HG03196 (cell line): ENCODE measurements around the gene DUSP19.
"Not testable (repeated sequence)": the region's sequence is repeated elsewhere in the genome, so short reads cannot be mapped to it uniquely, and the experiment has no call there.

Experiments
- ATAC-seq: cut with Tn5 transposase; IDR thresholded peaks from one replicate; pipeline ENCODE4 v1.9.1; 2021; ENCODE audit not compliant: unreplicated experiment

DUSP19 gene

GRCh38 chr2:183078464-183079138 is at the start of gene DUSP19:
Gene DUSP19, plus strand, starts transcription at chr2:183078747. Its CDS starts 187 bp downstream, at chr2:183078934.
- peak; percentile 94 for ATAC-seq

DNA sequence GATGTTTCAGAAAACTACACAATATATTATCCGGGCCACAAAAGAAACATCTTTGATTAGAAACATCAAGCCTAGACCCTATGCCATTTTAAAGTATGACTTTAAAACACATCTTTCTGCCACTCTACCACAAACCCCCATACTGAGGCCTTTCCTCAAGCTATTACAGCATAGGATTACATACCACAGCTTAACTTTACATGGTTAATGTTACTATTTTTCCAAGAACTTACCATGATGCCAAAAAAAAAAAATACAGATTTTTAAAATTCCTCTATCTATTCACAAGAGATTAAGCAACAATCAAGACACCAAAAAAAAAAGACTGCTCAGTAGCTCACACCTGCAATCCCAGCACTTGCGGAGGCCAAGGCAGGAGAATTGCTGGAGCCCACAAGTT is 49.3 kb upstream of the DUSP19 start:
- ATAC-seq = no peak

DNA sequence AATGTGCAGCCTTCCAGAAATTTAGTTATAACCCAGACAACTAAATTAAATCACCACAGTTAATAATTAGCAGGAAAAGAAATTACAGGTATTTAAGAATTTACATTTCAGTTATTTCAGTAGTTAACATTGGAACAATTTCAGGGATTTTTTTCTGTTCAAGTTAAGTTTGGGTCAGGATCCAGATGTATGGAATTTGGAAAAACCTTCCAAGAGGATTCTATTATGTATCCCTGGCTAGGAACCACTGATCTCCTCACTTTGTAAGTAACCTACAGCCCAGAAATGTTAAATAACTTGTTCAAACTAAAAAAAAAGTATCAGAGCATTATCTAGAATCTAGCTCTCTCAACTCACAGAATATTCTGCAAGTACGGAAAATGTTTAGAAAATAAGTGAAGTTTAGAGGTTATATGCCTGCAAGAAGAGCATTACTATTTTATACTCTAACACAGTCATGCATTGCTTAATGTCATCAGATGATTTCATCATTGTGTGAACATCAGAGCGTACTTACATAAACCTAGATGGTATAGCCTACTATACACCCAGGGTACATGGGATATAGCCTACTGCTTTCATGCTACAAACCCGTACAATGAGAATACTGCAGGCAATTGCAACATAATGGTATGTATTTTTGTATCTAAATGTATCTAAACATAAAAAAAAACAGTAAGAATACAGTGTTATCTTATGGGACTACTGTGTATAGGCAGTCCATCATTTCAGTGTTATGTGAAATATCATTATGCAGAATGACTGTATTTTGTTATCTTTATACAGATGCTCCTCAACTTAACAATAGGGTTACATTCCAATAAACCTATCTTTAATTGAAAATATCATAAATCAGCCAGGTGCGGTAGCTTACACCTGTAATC is 46.4 kb upstream of the DUSP19 start:
- ATAC-seq = no peak

- no peak for ATAC-seq
Observed at GRCh38 chr2:183033951-183034350, 44.6 kb upstream of the DUSP19 start.

DNA sequence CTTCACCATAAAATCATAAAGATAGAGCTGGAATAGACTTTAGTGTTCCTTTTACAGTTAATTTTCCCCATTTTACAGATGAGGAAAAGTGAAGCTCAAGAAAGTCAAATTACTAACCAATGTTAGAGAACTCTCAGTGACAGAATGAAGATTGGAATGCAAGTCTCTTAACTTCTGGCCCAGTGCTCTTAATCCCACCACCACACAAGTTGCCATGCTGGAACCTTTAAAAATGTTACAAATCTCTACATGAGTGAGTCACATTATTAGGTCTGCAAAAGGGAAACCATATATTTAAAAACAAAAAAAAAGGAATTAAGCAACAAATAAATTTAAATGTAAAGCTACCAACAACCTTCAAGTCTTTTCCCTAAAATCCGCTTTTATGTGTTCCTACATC is 43.7 kb upstream of the DUSP19 start:
- no peak for ATAC-seq

GRCh38 chr2:183035298-183035953 is 43.1 kb upstream of the DUSP19 start:
- no peak for ATAC-seq

DNA sequence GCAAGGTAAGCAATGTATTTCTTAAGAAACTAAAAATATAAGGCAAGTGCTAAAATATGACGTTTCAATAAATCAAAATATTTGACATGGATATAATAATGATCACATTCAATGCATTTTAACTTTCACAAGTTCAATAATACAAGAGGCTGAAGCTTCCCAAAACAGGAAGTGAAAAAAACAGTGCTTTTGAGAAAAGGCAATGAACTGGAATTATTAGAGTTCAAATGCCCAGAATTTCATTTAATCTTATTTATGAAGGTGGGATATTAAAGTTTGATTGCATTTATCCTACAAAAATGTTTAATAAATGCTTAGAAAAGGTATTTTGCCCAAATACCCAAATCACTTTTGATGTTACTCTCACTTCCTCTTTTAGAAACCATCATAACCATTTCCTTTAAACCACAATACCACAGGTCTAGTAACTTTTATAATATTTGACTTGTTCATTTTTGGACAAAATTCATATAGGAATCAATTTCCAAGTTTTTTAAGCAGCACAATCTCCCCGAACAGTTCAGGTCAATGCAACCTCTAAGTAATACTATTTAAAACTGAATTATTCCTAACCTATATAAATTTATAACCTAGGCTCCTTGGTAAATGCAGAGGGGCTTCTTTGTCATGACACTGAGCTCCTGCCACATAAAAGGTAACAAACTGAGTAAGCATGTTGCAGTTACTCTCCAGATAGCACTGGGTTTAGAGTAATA is 42.4 kb upstream of the DUSP19 start:
- peak; percentile 57 for ATAC-seq

DNA sequence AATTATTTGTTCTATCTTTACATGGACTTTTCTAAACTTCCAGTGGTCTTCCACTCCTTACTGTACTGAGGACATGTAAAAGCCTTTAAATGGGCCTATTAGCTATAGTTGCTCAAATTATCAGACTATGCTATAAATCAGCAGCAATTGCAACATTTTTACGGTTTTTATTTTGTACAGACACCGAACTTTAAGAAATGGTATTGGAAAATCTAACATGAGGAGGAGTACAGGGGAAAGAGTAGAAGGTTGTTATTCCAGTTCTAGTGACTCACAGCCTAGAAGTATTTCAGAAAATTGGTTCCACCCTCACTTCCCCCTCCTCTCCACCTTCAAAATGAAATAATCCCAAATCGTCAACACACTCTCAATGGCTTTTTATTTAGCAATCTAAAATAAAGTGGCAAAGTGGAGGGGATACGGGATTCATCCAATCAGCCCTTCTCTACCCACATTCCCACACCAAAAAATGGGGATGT is 41.4 kb upstream of the DUSP19 start:
- no peak for ATAC-seq

- peak; percentile 30 for ATAC-seq
Observed at GRCh38 chr2:183037553-183038340, 40.8 kb upstream of the DUSP19 start.

DNA sequence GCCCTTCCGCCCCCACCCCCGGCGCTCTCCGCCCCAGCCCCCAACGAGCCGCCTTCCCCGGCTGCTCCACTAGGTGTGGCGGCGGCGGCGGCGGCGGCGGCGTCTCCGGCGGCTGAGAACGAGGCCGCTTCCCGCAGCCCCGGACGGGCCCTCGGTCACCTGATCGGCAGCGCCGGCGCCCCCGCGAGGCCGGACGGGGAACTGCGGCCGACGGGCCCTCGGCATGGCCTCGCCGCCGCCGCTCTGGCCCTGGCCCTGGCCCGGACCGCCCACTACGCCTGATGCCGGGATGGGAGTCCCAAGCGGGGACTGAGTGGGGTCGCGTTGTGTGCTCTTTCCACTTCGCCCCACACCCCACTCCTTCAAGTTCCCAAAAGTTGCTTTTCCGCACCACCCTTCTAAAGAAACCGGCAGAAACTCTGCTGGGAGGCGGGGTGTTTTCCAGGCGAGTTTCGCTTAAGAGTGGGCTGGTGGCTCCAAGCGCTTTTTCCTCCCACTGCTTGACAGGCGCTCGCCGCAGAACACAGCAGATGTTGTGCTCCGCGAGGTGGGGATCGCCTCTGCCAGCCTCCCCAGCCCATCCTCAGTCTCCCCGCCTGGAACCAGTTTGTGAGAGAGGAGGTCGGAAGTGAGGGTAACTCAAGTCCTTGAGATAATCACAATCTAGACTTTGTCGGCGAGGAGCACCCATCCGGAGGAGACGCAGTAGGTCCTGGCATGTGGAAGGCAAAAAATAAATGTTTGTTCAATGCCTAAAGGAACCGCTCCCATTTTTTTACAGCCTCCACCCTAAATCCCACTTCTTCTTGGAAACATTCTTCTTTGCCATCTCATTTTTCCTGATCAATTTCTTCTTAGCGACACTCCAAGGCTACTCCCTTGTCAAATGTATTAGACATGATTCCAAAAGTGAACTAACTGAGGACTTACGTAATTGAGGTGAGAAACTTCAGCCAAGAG is 39.9 kb upstream of the DUSP19 start, which contains the start of gene NCKAP1:
Gene NCKAP1, minus strand, starts transcription at position 117 of the 960 bp plus-strand sequence. CDS start 358 bp downstream, outside the sequence.
- ATAC-seq = peak; percentile 91

GRCh38 chr2:183040604-183041003 is 37.9 kb upstream of the DUSP19 start:
- no peak for ATAC-seq

DNA sequence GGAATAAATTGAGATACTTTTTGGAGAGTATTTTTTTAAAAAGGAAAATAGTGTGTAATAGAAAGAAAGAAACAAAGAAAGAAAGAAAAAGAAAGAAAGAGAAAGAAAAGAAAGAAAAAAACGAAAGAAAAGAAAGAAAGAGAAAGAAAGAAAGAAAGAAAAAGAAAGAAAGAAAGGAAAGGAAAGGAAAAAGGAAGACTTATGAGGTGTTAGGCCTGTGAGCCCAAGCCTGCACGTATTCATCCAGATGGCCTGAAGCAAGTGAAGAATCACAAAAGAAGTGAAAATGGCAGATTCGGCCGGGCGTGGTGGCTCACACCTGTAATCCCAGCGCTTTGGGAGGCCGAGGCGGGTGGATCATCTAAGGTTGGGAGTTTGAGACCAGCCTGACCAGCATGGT is 35.0 kb upstream of the DUSP19 start:
- ATAC-seq = not testable (repeated sequence)

DNA sequence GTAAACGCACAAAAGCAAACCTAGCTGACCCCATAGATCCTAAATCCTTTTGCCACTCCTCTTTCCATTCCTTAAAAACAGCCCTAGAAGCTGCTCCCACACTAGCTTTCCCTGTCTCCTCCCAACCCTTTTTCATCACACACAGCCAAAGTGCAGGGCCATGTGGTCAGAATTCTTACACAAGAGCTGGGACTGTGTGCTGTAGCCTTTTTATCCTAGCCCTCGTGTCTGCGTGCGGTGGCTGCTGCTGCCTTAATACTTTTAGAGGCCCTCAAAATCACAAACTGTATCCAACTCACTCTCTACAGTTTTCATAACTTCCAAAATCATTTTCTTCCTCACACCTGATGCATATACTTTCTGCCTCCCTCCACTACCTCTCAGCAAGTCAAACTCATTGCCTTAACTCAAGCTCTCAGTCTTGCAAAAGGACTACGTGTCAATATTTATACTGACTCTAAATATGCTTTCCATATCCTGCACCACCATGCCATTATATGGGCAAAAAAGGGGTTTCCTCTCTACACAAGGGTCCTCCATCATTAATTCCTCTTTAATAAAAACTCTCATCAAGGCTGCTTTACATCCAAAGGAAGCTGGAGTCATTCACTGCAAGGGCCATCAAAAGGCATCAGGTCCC is 30.9 kb upstream of the DUSP19 start:
- not testable (repeated sequence) for ATAC-seq

DNA sequence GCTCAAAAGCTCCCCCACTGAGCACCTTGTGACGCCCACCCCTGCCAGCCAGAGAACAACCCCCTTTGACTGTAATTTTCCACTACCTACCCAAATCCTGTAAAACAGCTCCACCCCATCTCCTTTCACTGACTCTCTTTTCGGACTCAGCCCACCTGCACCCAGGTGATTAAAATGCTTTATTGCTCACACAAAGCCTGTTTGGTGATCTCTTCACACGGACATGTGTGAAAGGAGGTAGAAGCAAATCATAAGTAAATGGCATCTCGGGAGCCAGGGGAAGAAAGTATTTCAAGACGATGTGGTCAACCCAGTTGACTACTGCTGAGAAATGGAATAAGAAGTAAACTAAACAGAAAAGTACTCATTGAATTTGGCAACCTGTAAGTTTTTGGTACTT is 29.1 kb upstream of the DUSP19 start:
- ATAC-seq = no peak

DNA sequence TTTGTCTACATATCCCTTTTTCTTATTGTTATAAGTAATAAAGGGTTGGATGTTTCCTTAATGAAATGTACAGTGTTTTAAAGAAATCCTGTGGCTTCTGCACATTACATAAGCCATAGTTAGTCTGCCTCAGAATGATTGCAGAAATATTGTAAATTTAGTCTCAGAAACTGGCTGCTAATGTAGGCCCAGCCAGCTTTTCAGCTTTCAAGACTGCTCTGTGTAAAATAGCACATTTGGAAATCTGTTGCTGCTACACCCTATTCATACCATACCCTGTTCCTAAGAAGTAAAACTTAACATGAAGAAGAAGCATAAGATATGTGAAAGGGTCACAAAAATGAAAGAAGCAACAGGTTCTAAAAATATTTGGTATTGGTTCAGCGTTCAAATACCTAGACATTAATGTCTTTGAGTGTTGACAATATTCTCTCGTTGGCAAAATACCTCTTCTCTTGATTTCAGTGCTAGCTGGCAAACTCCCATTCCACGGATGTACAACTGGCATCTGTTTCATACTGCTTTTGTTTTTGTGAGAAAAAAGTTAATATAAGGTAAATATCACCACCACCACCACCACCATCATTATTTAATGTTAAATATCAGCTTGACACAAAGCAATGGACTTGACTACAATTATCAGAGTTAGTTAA is 21.1 kb upstream of the DUSP19 start:
- ATAC-seq = peak; percentile 37

- ATAC-seq = no peak
Observed at GRCh38 chr2:183059561-183059960, 19.0 kb upstream of the DUSP19 start.

GRCh38 chr2:183060571-183061231 is 17.8 kb upstream of the DUSP19 start:
- ATAC-seq = no peak
